SJSA1 (cell line): ENCODE measurements around the gene KLHL1. TPM values are rescaled to one million over a fixed set of nuclear protein-coding genes. Genes with fewer than 3 reads are reported as not detected.

Experiments
- DNase-seq, 2 experiments: peaks; one replicate each; pipeline ENCODE4 v3.0.0-alpha.2; 2015 to 2020; ENCODE audit warnings: low spot score in 2 of 2, low read depth in 1 of 2
- H3K27ac ChIP-seq: fragments of 250-450 bp; sonication (Bioruptor Pico); 2 replicates; pipeline ENCODE4 v1.5.1; 2020; ENCODE audit warnings: mild to moderate bottlenecking, moderate library complexity
- H3K27me3 ChIP-seq: fragments of 250-450 bp; sonication (Bioruptor Pico); replicated peaks from 2 replicates; pipeline ENCODE4 v1.5.1; 2020; ENCODE audit warnings: mild to moderate bottlenecking, moderate library complexity
- H3K36me3 ChIP-seq: fragments of 250-450 bp; sonication (Bioruptor Pico); 2 replicates; pipeline ENCODE4 v1.5.1; 2020; ENCODE audit warnings: mild to moderate bottlenecking
- H3K4me1 ChIP-seq: fragments of 250-450 bp; sonication (Bioruptor Pico); replicated peaks from 2 replicates; pipeline ENCODE4 v1.6.1; 2021; ENCODE audit warnings: mild to moderate bottlenecking
- H3K4me3 ChIP-seq: fragments of 250-450 bp; sonication (Bioruptor Pico); 2 replicates; pipeline ENCODE4 v1.5.1; 2020; ENCODE audit warnings: mild to moderate bottlenecking
- H3K9me3 ChIP-seq: fragments of 250-450 bp; sonication (Bioruptor Pico); replicated peaks from 2 replicates; pipeline ENCODE4 v1.5.1; 2020; ENCODE audit warnings: mild to moderate bottlenecking
- total RNA-seq: library from RNA; depleted of rRNA; stranded (reverse); fragments of >200 nt; shearing (Covaris generic); gene quantifications from 2 replicates; pipeline ENCODE4 v1.2.3, GENCODE V29; 2014

Gene KLHL1
- total RNA-seq, 1 experiment from 2014 or later: not detected

GRCh38 chr13:69776937-69777336 lies 331.3 kb downstream of the KLHL1 start:
- Histone ChIP-seq H3K27me3 (no peaks in the 10 kb centered on the region), H3K36me3 (no peaks in the 10 kb centered on the region), H3K27ac (no peak overlapping the region), H3K9me3 (no peaks in the 10 kb centered on the region), H3K4me3 (no peak overlapping the region), H3K4me1 (no peaks in the 10 kb centered on the region)
- no peak for DNase-seq

- Histone ChIP-seq H3K27me3 (no peaks in the 10 kb centered on the region), H3K4me1 (no peaks in the 10 kb centered on the region), H3K36me3 (no peaks in the 10 kb centered on the region), H3K9me3 (no peaks in the 10 kb centered on the region), H3K4me3 (no peak overlapping the region), H3K27ac (no peak overlapping the region)
- no peak for DNase-seq
These were observed 338.6 kb downstream of the KLHL1 start for GRCh38 chr13:69769608-69770007.

DNA sequence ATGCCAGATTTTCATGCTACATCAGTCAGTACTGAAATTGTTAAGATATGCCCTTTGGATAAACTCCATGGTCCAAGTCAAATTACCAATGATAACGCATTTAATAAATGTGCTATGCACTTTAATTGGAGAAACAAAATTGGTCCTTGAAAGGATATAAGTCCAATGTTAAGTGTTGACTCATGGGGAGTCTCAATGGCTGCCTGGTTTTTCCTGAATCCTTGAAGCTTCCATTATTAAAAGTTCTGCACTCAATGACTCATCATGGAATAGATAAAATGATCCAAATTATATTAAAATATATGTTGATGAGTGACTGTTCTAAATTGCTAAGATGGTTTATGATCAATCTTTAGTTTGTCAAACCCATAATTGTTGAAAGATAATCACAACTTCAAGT lies 346.7 kb downstream of the KLHL1 start:
- Histone ChIP-seq H3K27me3 (no peaks in the 10 kb centered on the region), H3K4me1 (no peaks in the 10 kb centered on the region), H3K9me3 (no peaks in the 10 kb centered on the region), H3K27ac (no peak overlapping the region), H3K4me3 (no peak overlapping the region), H3K36me3 (no peaks in the 10 kb centered on the region)
- DNase-seq: no peak

- Histone ChIP-seq H3K9me3 (0 out of 2 replicates have a peak, but pooled peaks cover 2% of the 10 kb centered on the region), H3K27me3 (no peaks in the 10 kb centered on the region), H3K4me3 (no peak overlapping the region), H3K4me1 (no peaks in the 10 kb centered on the region), H3K36me3 (no peaks in the 10 kb centered on the region), H3K27ac (no peak overlapping the region)
- DNase-seq: no peak
These were observed 353.2 kb downstream of the KLHL1 start for GRCh38 chr13:69755101-69755500.

GRCh38 chr13:69751259-69751658 lies 357.0 kb downstream of the KLHL1 start:
- 0 out of 2 replicates have a peak, but pooled peaks cover 2% of the 10 kb centered on the region for H3K9me3 ChIP-seq
- DNase-seq: no peak
- H3K4me3 ChIP-seq: no peak overlapping the region
- H3K27ac ChIP-seq: no peak overlapping the region
- H3K27me3 ChIP-seq: no peaks in the 10 kb centered on the region
- no peaks in the 10 kb centered on the region for H3K36me3 ChIP-seq
- H3K4me1 ChIP-seq: no peaks in the 10 kb centered on the region

DNA sequence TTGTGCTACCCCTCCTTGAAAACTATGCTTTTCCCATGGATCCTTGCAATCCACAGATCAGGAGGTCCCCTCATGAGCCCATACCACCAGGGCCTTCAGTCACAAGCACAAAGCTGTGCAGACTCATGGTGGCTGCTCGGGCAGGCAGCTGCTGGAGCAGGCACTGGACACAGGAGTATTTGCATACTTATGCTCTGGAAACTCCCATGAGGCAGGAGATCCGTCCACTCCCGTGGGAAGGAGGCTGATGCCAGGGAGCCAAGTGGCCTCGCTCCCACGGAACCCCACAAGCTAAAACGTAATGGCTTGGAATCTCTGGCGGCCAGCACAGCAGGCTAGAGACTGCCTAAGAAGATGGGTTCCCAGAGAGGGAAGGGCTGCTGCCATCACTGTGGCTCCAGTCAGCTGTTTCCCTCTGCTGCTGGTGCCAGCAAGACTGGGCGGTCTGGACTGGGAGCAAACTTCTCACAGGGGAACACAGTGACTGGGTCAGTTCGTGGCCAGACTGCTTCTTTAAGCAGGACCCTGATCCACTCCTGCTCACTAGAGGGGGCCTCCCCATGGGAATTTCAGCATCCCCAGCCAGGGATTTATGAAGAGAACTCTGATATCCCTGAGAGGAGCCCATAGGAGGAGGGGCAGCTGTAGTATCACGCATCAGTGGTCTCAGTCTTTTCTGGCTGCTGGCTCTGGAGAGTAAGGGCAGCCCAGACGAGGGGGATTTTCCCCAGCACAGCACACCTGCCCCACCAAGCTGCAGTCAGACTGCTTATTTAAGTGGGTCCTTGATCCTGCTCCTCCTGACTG lies 370.9 kb downstream of the KLHL1 start:
- H3K9me3 ChIP-seq: no peaks in the 10 kb centered on the region
- no peaks in the 10 kb centered on the region for H3K4me1 ChIP-seq
- DNase-seq: no peak
- no peaks in the 10 kb centered on the region for H3K36me3 ChIP-seq
- H3K4me3 ChIP-seq: no peak overlapping the region
- no peaks in the 10 kb centered on the region for H3K27me3 ChIP-seq
- H3K27ac ChIP-seq: no peak overlapping the region

DNA sequence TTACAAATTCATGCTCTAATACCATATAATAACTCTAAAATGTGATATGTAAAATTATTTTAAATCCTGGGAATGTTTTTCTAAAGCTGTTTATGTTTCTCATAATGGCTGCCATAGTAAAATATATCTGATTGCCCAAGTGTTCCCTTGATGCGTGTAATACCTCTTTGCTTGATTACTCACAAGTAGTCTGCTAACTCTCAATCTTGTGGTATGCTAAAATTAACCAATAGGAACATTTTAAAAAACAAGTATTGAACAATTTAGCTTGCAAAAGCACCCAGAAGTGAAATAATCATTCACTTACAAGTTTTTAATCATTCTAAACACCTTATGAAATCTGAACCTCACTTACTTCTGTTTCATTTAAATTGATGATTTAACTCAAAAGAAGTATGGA lies 386.6 kb downstream of the KLHL1 start:
- Histone ChIP-seq H3K9me3 (no peaks in the 10 kb centered on the region), H3K4me3 (no peak overlapping the region), H3K27me3 (no peaks in the 10 kb centered on the region), H3K27ac (no peak overlapping the region), H3K4me1 (no peaks in the 10 kb centered on the region), H3K36me3 (no peaks in the 10 kb centered on the region)
- no peak for DNase-seq

DNA sequence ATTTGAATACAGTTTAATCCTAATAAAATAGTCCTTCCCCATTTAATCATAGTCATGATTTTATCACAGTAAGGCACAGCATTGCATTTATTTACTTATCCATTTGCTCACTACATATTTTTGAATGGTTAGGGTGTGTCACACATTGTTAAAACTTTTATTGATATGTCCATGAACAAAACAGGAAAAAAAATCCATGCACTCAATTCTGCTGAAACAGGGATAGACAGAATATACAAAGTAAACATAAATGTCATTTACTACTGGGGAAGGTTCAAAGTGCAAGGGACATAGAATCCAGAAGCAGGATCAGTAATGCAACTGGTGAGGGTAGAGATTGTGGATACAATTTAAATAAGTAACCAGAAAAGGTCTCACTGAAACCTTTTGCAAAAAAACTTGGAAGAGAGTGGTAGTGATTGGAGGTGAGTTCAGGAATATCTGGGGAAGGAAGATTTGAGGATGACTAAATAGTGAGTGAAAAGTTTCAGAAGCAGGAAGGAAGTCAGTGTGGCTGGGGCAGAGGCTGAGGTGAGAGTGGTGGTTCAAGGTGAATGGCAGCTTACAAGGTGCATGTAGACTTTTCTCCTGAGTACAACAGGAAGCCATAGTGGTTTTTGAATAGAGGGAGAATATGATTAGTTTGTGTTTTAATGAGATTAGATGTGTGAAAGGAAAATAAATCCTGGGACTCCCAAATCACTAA lies 387.8 kb downstream of the KLHL1 start:
- no peaks in the 10 kb centered on the region for H3K36me3 ChIP-seq
- H3K4me1 ChIP-seq: no peaks in the 10 kb centered on the region
- H3K27ac ChIP-seq: no peak overlapping the region
- no peaks in the 10 kb centered on the region for H3K27me3 ChIP-seq
- no peak overlapping the region for H3K4me3 ChIP-seq
- H3K9me3 ChIP-seq: no peaks in the 10 kb centered on the region
- no peak for DNase-seq

DNA sequence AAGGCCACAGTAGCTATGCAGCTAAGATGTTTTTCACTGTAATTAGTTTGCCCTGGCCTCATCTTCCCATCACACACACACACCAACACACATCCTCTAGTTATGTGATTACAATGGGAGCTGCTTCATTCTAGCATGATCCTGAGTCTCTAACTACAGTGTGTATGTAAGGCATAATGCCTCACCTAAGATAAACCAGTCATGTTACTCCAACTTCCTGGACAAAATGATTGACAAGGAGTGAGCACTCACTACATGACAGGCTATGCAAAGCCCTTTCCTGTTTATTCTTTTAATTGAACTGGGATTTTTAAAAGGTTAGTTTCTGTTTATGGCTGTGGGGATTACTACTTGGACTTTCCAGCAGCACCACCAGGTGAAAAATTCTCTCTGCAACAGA lies 401.4 kb downstream of the KLHL1 start:
- no peaks in the 10 kb centered on the region; the same call in 1 of the 2 replicates for H3K9me3 ChIP-seq

GRCh38 chr13:69704311-69704710 lies 403.9 kb downstream of the KLHL1 start:
- no peak for DNase-seq
- no peaks in the 10 kb centered on the region for H3K27me3 ChIP-seq
- no peaks in the 10 kb centered on the region for H3K36me3 ChIP-seq
- no peaks in the 10 kb centered on the region for H3K4me1 ChIP-seq
- H3K27ac ChIP-seq: no peak overlapping the region
- no peak overlapping the region for H3K4me3 ChIP-seq
- no peaks in the 10 kb centered on the region; the same call in 1 of the 2 replicates for H3K9me3 ChIP-seq

More for the DNA sequence above, 401.4 kb downstream of the KLHL1 start:
- Histone ChIP-seq H3K4me1 (no peaks in the 10 kb centered on the region), H3K27me3 (no peaks in the 10 kb centered on the region), H3K4me3 (no peak overlapping the region), H3K36me3 (no peaks in the 10 kb centered on the region), H3K27ac (no peak overlapping the region)
- DNase-seq: no peak

DNA sequence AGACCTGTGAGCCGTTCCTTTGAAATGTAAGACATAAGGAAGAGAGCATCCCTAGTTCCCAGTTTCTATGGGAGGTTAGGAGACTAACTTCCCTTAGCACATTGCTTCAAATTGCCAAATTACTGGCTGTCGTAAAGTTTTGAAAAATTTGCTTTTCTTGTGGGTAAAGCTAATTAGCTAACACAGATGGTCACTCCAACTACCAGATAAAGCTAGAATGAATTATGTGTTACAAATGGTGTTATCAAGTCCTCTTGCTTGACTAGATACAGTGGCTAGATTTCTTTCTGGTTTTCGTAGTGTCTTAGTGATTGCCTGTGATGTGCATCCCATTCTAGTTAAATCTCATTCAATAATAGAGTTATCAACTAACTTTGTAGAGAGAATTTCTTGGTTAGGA lies 417.3 kb downstream of the KLHL1 start:
- H3K36me3 ChIP-seq: no peaks in the 10 kb centered on the region
- H3K4me3 ChIP-seq: no peak overlapping the region
- H3K4me1 ChIP-seq: no peaks in the 10 kb centered on the region
- H3K9me3 ChIP-seq: no peaks in the 10 kb centered on the region
- DNase-seq: no peak
- no peaks in the 10 kb centered on the region for H3K27me3 ChIP-seq
- H3K27ac ChIP-seq: no peak overlapping the region

DNA sequence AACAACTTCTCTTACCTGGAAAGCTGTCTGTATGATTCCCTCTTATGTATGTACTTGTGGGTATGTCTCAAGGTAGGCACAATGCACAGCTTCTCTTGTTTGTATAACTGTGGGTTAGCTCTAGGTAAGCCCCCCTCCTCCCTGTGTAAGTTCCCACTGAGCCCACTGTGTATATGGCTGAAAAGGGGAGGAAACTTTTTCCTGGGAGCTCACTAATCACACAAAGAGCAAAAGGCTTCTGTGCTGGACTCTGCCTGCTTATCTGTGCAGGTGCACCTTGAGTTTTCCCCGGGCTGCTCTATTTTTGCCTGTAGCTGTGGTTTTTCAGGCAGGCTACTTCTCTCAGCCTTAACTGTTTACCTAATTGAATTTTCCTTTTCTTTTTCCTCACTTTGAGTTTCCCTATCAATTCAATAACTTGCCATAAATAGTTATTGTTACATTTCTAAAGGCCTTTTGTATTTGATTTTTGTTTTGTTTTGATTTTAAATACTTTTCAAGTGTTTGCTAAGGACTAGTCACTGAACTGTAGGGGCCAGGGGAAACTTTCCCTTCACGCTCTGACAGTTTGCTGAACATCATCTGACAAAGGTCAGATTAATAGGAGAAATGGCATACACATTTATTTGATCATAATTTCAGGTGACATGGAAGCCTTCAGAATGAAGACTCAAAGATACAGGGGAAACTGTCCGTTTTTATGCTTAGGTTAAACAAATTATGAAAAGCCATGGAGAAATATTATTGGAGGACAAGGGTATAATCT lies 424.1 kb downstream of the KLHL1 start:
- Histone ChIP-seq H3K9me3 (no peaks in the 10 kb centered on the region), H3K4me3 (no peak overlapping the region), H3K27me3 (no peaks in the 10 kb centered on the region), H3K27ac (no peak overlapping the region), H3K36me3 (no peaks in the 10 kb centered on the region), H3K4me1 (no peaks in the 10 kb centered on the region)
- DNase-seq: no peak

GRCh38 chr13:69681722-69682121 lies 426.5 kb downstream of the KLHL1 start:
- DNase-seq: no peak
- no peaks in the 10 kb centered on the region for H3K4me1 ChIP-seq
- no peaks in the 10 kb centered on the region for H3K9me3 ChIP-seq
- no peaks in the 10 kb centered on the region for H3K27me3 ChIP-seq
- no peak overlapping the region for H3K4me3 ChIP-seq
- H3K27ac ChIP-seq: no peak overlapping the region
- H3K36me3 ChIP-seq: no peaks in the 10 kb centered on the region

DNA sequence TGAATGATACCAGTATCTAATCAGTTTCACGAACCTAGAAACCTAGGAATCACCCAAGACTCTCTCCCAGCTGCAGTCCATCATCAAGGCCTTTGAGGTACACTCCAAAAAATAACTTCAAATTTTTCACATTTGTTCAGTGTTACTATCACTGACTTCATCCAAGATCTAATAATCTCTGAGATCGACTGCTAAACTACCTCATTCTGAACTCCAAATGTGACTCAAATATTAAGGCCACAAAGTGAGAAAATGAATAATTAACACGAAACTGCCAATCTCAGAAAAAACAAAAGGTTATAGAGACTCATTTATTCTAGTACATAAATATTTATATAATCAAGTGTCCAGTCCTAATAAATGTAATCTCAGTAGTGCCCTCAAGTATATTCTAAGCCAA lies 430.9 kb downstream of the KLHL1 start:
- no peak for DNase-seq
- no peak overlapping the region for H3K4me3 ChIP-seq

More for the DNA sequence above, 430.9 kb downstream of the KLHL1 start:
- no peaks in the 10 kb centered on the region for H3K9me3 ChIP-seq
- H3K4me1 ChIP-seq: no peaks in the 10 kb centered on the region
- H3K27me3 ChIP-seq: no peaks in the 10 kb centered on the region
- H3K36me3 ChIP-seq: no peaks in the 10 kb centered on the region
- no peak overlapping the region for H3K27ac ChIP-seq
